Measurements from ENCODE around the gene MLX.
"Not testable (repeated sequence)": the region's sequence is repeated elsewhere in the genome, so short reads cannot be mapped to it uniquely, and the experiment has no call there.

The MLX gene

GRCh38 chr17:42579794-42580551 is 13.1 kb downstream of the MLX start:
- no peak for DNase-seq (ENCODE audit: low spot score)

- DNase-seq (ENCODE audit: low spot score) = no peak
Observed at GRCh38 chr17:42581744-42582270, 14.9 kb downstream of the MLX start.

GRCh38 chr17:42584880-42585279 is 18.0 kb downstream of the MLX start:
- DNase-seq (ENCODE audit: low spot score) = no peak

GRCh38 chr17:42585353-42585752 is 18.5 kb downstream of the MLX start:
- DNase-seq (ENCODE audit: low spot score) = no peak

- no peak for DNase-seq (ENCODE audit: low spot score)
Observed at GRCh38 chr17:42586514-42587230, 19.8 kb downstream of the MLX start.

GRCh38 chr17:42590886-42591285 is 24.0 kb downstream of the MLX start:
- no peak for DNase-seq (ENCODE audit: low spot score)

- DNase-seq (ENCODE audit: low spot score) = no peak
Observed at GRCh38 chr17:42591411-42591810, 24.5 kb downstream of the MLX start.

GRCh38 chr17:42596386-42596785 is 29.5 kb downstream of the MLX start:
- no peak for DNase-seq (ENCODE audit: low spot score)

- DNase-seq (ENCODE audit: low spot score) = no peak
Observed at GRCh38 chr17:42598905-42599304, 32.0 kb downstream of the MLX start.

- DNase-seq (ENCODE audit: low spot score) = no peak
Observed at GRCh38 chr17:42603318-42603717, 36.4 kb downstream of the MLX start.

- DNase-seq (ENCODE audit: low spot score) = no peak
Observed at GRCh38 chr17:42607769-42608168, 40.9 kb downstream of the MLX start.

GRCh38 chr17:42608305-42609181 is 41.6 kb downstream of the MLX start:
- DNase-seq (ENCODE audit: low spot score) = no peak

- peak; percentile 98 for DNase-seq (ENCODE audit: low spot score)
Observed at GRCh38 chr17:42609182-42609813, 42.4 kb downstream of the MLX start, which contains the start of the genes RETREG3 and TUBG1. Gene RETREG3 (minus strand): TSS chr17:42609374. CDS start chr17:42609324, 50 bp downstream. Gene TUBG1 (plus strand): TSS chr17:42609683. CDS start chr17:42609738, 55 bp downstream.

GRCh38 chr17:42609814-42610801 is 43.2 kb downstream of the MLX start:
- DNase-seq (ENCODE audit: low spot score) = not testable (repeated sequence)

GRCh38 chr17:42612013-42612412 is 45.1 kb downstream of the MLX start:
- no peak for DNase-seq (ENCODE audit: low spot score)

- no peak for DNase-seq (ENCODE audit: low spot score)
Observed at GRCh38 chr17:42613699-42614295, 46.9 kb downstream of the MLX start.

GRCh38 chr17:42617956-42618431 is 51.1 kb downstream of the MLX start:
- DNase-seq (ENCODE audit: low spot score) = no peak

- peak; percentile 66 for DNase-seq (ENCODE audit: low spot score)
Observed at GRCh38 chr17:42618442-42619150, 51.7 kb downstream of the MLX start.

- not testable (repeated sequence) for DNase-seq (ENCODE audit: low spot score)
Observed at GRCh38 chr17:42621987-42622386, 55.1 kb downstream of the MLX start.

Measured in HuH-7 (cell line).